ENCODE results near the gene ST6GALNAC4. TPM values are rescaled to one million over a fixed set of nuclear protein-coding genes. Genes with fewer than 3 reads are reported as not detected.
A peak's percentile ranks its signal among the peaks of the same experiment; 100 is the strongest.

The ST6GALNAC4 gene
- total and polyA plus RNA-seq, 8 donors = 3.7 to 33.6 (median 13.0) TPM

- no peak overlapping the region for H3K4me3 ChIP-seq
- WGBS, 5 donors = 68 to 83% (median 79%) methylated on average over 19 of the region's 19 CpGs
- peaks cover 3 to 35% (median 27%) of the 10 kb centered on the region in 4 donors for H3K36me3 ChIP-seq
- H3K27me3 ChIP-seq = no peaks in the 10 kb centered on the region
- intact Hi-C loops (cut with DNase I; ENCODE audit: low total_unique reads) = loop anchor here (10.0 kb wide), 1 partner anchor 61 kb away; the partner anchor contains the start of gene FPGS
- TF ChIP-seq CTCF (IDR thresholded peaks at IDR 0.05) = no peak
- TF ChIP-seq POLR2AphosphoS5 (IDR thresholded peaks at IDR 0.05) = no peak
- TF ChIP-seq POLR2A (IDR thresholded peaks at IDR 0.05) = no peak
- TF ChIP-seq EP300 (IDR thresholded peaks at IDR 0.05) = no peak
- peaks cover 7 to 25% (median 18%) of the 10 kb centered on the region in 4 donors for H3K4me1 ChIP-seq
- H3K27ac ChIP-seq = no peak overlapping the region
- H3K9me3 ChIP-seq = no peaks in the 10 kb centered on the region
- DNase-seq = peak in 1 of 2 donors; percentile 3
Observed at GRCh38 chr9:127865645-127866464, 51.0 kb downstream of the ST6GALNAC4 start.

GRCh38 chr9:127863191-127863621 is 53.6 kb downstream of the ST6GALNAC4 start:
- DNase-seq = no peak
- Histone ChIP-seq H3K27me3 (no peaks in the 10 kb centered on the region), H3K36me3 (peaks cover 3 to 12% (median 11%) of the 10 kb centered on the region in 4 donors), H3K4me1 (peaks cover 16 to 40% (median 29%) of the 10 kb centered on the region in 4 donors), H3K9me3 (no peaks in the 10 kb centered on the region), H3K4me3 (no peak overlapping the region), H3K27ac (peak overlapping the region in 4 of 5 donors; percentile 58 to 76 (median 64))
- 82 to 86% (median 84%) methylated on average over 13 of the region's 13 CpGs for WGBS, 5 donors
- TF ChIP-seq POLR2A (IDR thresholded peaks at IDR 0.05) = no peak
- no peak for TF ChIP-seq CTCF (IDR thresholded peaks at IDR 0.05)
- no peak for TF ChIP-seq EP300 (IDR thresholded peaks at IDR 0.05)
- TF ChIP-seq POLR2AphosphoS5 (IDR thresholded peaks at IDR 0.05) = no peak
- intact Hi-C loops (cut with DNase I; ENCODE audit: low total_unique reads) = loop anchor here (10.0 kb wide), 1 partner anchor 58 kb away; the partner anchor contains the start of gene FPGS

GRCh38 chr9:127862075-127863011 is 54.5 kb downstream of the ST6GALNAC4 start:
- intact Hi-C loops (cut with DNase I; ENCODE audit: low total_unique reads) = loop anchor here (10.0 kb wide), 1 partner anchor 58 kb away; the partner anchor contains the start of gene FPGS
- H3K36me3 ChIP-seq = peaks cover 2 to 3% (median 3%) of the 10 kb centered on the region in 4 donors
- peak; percentile 57 to 84 for DNase-seq
- H3K27ac ChIP-seq = peak overlapping the region; percentile 54 to 76 (median 59)
- peak in 2 of 3 donors; percentile 16 to 54 for TF ChIP-seq POLR2AphosphoS5 (IDR thresholded peaks at IDR 0.05)
- no peak for TF ChIP-seq CTCF (IDR thresholded peaks at IDR 0.05)
- no peak for TF ChIP-seq EP300 (IDR thresholded peaks at IDR 0.05)
- no peak for TF ChIP-seq POLR2A (IDR thresholded peaks at IDR 0.05)
- 39 to 50% (median 44%) methylated on average over 25 to 29 of the region's 29 CpGs for WGBS, 5 donors
- no peaks in the 10 kb centered on the region for H3K27me3 ChIP-seq
- no peak overlapping the region for H3K4me3 ChIP-seq
- peaks cover 21 to 48% (median 34%) of the 10 kb centered on the region in 4 donors for H3K4me1 ChIP-seq
- H3K9me3 ChIP-seq = no peaks in the 10 kb centered on the region

GRCh38 chr9:127860779-127861178 is 56.1 kb downstream of the ST6GALNAC4 start:
- Histone ChIP-seq H3K27ac (peak overlapping the region in 1 of 5 donors; percentile 70), H3K9me3 (no peaks in the 10 kb centered on the region), H3K36me3 (no peaks in the 10 kb centered on the region), H3K4me1 (peaks cover 21 to 48% (median 34%) of the 10 kb centered on the region in 4 donors), H3K27me3 (no peaks in the 10 kb centered on the region), H3K4me3 (no peak overlapping the region)
- no peak for DNase-seq
- 93 to 99% (median 97%) methylated on average over 11 of the region's 11 CpGs for WGBS, 5 donors
- intact Hi-C loops (cut with DNase I; ENCODE audit: low total_unique reads) = loop anchor here (10.0 kb wide), 1 partner anchor 56 kb away; the partner anchor contains the start of gene FPGS
- no peak for TF ChIP-seq POLR2A (IDR thresholded peaks at IDR 0.05)
- no peak for TF ChIP-seq EP300 (IDR thresholded peaks at IDR 0.05)
- no peak for TF ChIP-seq POLR2AphosphoS5 (IDR thresholded peaks at IDR 0.05)
- TF ChIP-seq CTCF (IDR thresholded peaks at IDR 0.05) = no peak

Data from stomach (tissue), 9 donors.